Measurements from ENCODE around the gene FOXP1.

The FOXP1 gene

GRCh38 chr3:71160785-71161546 is 422.6 kb downstream of the FOXP1 start:
- DNase-seq: peak in 1 of 56 donors; percentile 1

GRCh38 chr3:71156062-71156665 is 427.4 kb downstream of the FOXP1 start:
- no peak for DNase-seq

- no peak for DNase-seq
Observed at GRCh38 chr3:71154846-71155245, 428.7 kb downstream of the FOXP1 start.

GRCh38 chr3:71153713-71154112 is 429.8 kb downstream of the FOXP1 start:
- no peak for DNase-seq

GRCh38 chr3:71152892-71153265 is 430.6 kb downstream of the FOXP1 start:
- DNase-seq: no peak

GRCh38 chr3:71152039-71152891 is 431.3 kb downstream of the FOXP1 start:
- no peak for DNase-seq

- DNase-seq: no peak
Observed at GRCh38 chr3:71149959-71150954, 433.3 kb downstream of the FOXP1 start.

GRCh38 chr3:71148455-71149060 is 435.0 kb downstream of the FOXP1 start:
- no peak for DNase-seq

- DNase-seq: no peak
Observed at GRCh38 chr3:71146673-71147072, 436.9 kb downstream of the FOXP1 start.

- DNase-seq: no peak
Observed at GRCh38 chr3:71145954-71146353, 437.6 kb downstream of the FOXP1 start.

- DNase-seq: no peak
Observed at GRCh38 chr3:71144525-71145253, 438.8 kb downstream of the FOXP1 start.

GRCh38 chr3:71143493-71143892 is 440.0 kb downstream of the FOXP1 start:
- DNase-seq: no peak

GRCh38 chr3:71142441-71143161 is 440.9 kb downstream of the FOXP1 start:
- no peak for DNase-seq

GRCh38 chr3:71140477-71140876 is 443.1 kb downstream of the FOXP1 start:
- no peak for DNase-seq

- no peak for DNase-seq
Observed at GRCh38 chr3:71139496-71139895, 444.0 kb downstream of the FOXP1 start.

GRCh38 chr3:71138410-71138809 is 445.1 kb downstream of the FOXP1 start:
- no peak for DNase-seq

- no peak for DNase-seq
Observed at GRCh38 chr3:71136276-71136675, 447.3 kb downstream of the FOXP1 start.

- DNase-seq: no peak
Observed at GRCh38 chr3:71135373-71136088, 448.0 kb downstream of the FOXP1 start.

Measured in nucleus accumbens (tissue), 56 donors.